Transverse colon (tissue), 4 donors: ENCODE results near the gene GATA3. TPM values are rescaled to one million over a fixed set of nuclear protein-coding genes. Genes with fewer than 3 reads are reported as not detected.

ENCODE experiments used
- DNase-seq: peaks from one replicate; pipeline ENCODE4 v3.0.0-alpha.2; 2019
- H3K27ac ChIP-seq, 4 donors: fragments of 200-600 bp; sonication (generic); 2 replicates each; pipeline ENCODE4 v1.5.1; 2016 to 2018; ENCODE audit warnings: inconsistent platforms in 4 of 4
- H3K27me3 ChIP-seq: fragments of 200-600 bp; sonication (generic); 2 replicates; pipeline ENCODE4 v1.5.1; 2017; ENCODE audit warnings: inconsistent platforms
- H3K36me3 ChIP-seq, 4 donors: fragments of 200-600 bp; sonication (generic); 2 replicates each; pipeline ENCODE4 v1.5.1; 2017 to 2019; ENCODE audit warnings: inconsistent platforms in 4 of 4
- H3K4me1 ChIP-seq, 4 donors: fragments of 200-600 bp; sonication (generic); 2 replicates each; pipeline ENCODE4 v1.5.1; 2017 to 2020; ENCODE audit warnings: inconsistent platforms in 4 of 4
- H3K4me3 ChIP-seq, 4 donors: fragments of 200-600 bp; sonication (generic); 1 replicate in 1 of 4; 2 replicates in 3 of 4; pipeline versions ENCODE4 v1.5.1 to v1.6.1; 2017 to 2019; ENCODE audit warnings: inconsistent platforms in 4 of 4
- H3K9me3 ChIP-seq, 2 donors: fragments of 200-600 bp; sonication (generic); 2 replicates each; pipeline ENCODE4 v1.5.1; 2017 to 2019; ENCODE audit warnings: inconsistent platforms in 2 of 2
- EP300 ChIP-seq: sonication (generic); formaldehyde crosslinking; IDR thresholded peaks from one replicate; pipeline ENCODE4 v1.6.1; 2017; ENCODE audit warnings: antibody characterized with exemption, low read depth
- POLR2A ChIP-seq: fragments of 450-650 bp; IDR thresholded peaks from one replicate; pipeline ENCODE4 v1.6.1; 2016; ENCODE audit warnings: antibody characterized with exemption, mild to moderate bottlenecking, moderate library complexity
- POLR2AphosphoS5 ChIP-seq, 3 donors: sonication (generic); formaldehyde crosslinking; IDR thresholded peaks; one replicate each; pipeline ENCODE4 v1.6.1; 2016; ENCODE audit warnings: antibody characterized with exemption in 3 of 3
- WGBS, 2 donors: methylation state at CpG; one replicate each; pipeline ENCODE4 v1.1.5; 2018; ENCODE audit warnings: low coverage in 1 of 2; 5-methylcytosine and 5-hydroxymethylcytosine counted together
- in situ Hi-C, 4 donors: fragments of 200-750 bp; cut with MboI; loops; one replicate each; pipeline versions ENCODE4 v1.15.0 to v1.15.1; 2017; ENCODE audit warnings: low sequenced_read_pairs in 3 of 4, low pct_ligation_motif_present in 1 of 4, low pct_unique_long_range_greater_than_20kb in 1 of 4
- intact Hi-C: fragments of 100-400 bp; cut with DNase I; formaldehyde crosslinking; loops from one replicate; pipeline ENCODE4 v1.15.1; 2023; ENCODE audit warnings: low total_unique reads
- total RNA-seq, 4 donors: library from RNA; depleted of rRNA; stranded (reverse); fragments of >200 nt; gene quantifications; one replicate each; pipeline ENCODE4 v1.1.0, GENCODE V29; 2016
- TF ChIP-seq, protein P1 (sequence below), 5 experiments: fragments of 200-600 bp in 3 of 5; fragments of 450-650 bp in 2 of 5; sonication (generic) in 3 of 5; IDR thresholded peaks; 1 replicate in 2 of 5; 2 replicates in 3 of 5; pipeline ENCODE4 v1.5.1; 2016 to 2017; ENCODE audit warnings: antibody characterized with exemption in 5 of 5, inconsistent platforms in 3 of 5, mild to moderate bottlenecking in 2 of 5, moderate library complexity in 1 of 5

GATA3 gene
- total RNA-seq, 4 donors from 2014 or later: 0.48 TPM; not detected in 3

DNA sequence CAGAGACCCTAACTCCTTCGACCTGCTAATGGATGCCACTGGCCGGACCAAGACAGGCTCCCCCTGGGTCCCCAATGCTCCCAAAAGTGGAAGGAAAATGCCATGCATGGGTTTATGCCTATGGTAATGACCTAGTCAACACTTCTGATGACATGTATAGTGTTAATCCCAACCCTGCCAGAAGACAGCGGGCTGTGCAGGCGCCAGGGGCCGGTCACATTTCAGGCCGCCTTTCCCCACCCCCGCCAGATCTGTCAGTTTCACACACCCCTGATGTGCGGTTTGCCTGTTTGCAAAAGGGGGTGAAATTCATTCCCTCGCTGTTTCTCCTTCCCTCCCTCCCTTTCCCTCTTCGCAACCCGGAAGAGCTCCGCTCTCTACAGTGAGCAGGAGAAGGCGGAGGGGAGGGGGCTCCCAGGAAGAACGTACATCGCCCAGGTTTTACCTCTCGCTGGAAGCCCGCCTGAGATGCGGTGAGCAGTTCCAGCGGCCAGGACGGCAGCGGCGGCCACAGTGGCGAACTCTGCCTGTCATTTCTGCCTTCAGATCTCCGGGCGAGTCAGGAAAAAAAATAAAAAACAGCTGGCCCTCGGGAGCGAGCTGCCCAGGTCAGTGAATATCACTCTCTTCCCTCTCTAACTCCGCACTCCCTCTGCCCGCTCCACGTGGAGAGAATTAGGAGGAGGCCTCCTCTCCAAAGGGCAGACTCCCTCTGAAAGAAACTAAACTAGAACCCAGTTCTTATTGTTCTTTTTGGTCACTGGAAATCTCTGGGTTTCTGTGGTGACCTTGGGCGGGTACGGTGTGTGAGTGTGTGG is 9.4 kb upstream of the GATA3 start:
- H3K36me3 ChIP-seq: no peaks in the 10 kb centered on the region
- intact Hi-C loops: no loop called here
- peaks cover 100% of the 10 kb centered on the region for H3K27me3 ChIP-seq
- 4 to 9% methylated on average over 6 to 32 of the region's 32 CpGs for WGBS, 2 donors
- H3K9me3 ChIP-seq: no peaks in the 10 kb centered on the region
- H3K4me3 ChIP-seq: peak overlapping the region in 2 of 4 donors; percentile 2 to 32
- no peak for TF ChIP-seq POLR2AphosphoS5 (IDR thresholded peaks at IDR 0.05)
- TF ChIP-seq, protein P1, sequence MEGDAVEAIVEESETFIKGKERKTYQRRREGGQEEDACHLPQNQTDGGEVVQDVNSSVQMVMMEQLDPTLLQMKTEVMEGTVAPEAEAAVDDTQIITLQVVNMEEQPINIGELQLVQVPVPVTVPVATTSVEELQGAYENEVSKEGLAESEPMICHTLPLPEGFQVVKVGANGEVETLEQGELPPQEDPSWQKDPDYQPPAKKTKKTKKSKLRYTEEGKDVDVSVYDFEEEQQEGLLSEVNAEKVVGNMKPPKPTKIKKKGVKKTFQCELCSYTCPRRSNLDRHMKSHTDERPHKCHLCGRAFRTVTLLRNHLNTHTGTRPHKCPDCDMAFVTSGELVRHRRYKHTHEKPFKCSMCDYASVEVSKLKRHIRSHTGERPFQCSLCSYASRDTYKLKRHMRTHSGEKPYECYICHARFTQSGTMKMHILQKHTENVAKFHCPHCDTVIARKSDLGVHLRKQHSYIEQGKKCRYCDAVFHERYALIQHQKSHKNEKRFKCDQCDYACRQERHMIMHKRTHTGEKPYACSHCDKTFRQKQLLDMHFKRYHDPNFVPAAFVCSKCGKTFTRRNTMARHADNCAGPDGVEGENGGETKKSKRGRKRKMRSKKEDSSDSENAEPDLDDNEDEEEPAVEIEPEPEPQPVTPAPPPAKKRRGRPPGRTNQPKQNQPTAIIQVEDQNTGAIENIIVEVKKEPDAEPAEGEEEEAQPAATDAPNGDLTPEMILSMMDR (IDR thresholded peaks at IDR 0.05): no peak
- TF ChIP-seq POLR2A: no peak
- no peak for TF ChIP-seq EP300
- no peak overlapping the region for H3K27ac ChIP-seq
- peaks cover 2 to 41% (median 23%) of the 10 kb centered on the region in 4 donors for H3K4me1 ChIP-seq
- no peak for DNase-seq
- in situ Hi-C loops: loop anchor here in 1 of 4 donors (25.0 kb wide), 1 partner anchor 417 kb away; no protein-coding TSS in a partner anchor

DNA sequence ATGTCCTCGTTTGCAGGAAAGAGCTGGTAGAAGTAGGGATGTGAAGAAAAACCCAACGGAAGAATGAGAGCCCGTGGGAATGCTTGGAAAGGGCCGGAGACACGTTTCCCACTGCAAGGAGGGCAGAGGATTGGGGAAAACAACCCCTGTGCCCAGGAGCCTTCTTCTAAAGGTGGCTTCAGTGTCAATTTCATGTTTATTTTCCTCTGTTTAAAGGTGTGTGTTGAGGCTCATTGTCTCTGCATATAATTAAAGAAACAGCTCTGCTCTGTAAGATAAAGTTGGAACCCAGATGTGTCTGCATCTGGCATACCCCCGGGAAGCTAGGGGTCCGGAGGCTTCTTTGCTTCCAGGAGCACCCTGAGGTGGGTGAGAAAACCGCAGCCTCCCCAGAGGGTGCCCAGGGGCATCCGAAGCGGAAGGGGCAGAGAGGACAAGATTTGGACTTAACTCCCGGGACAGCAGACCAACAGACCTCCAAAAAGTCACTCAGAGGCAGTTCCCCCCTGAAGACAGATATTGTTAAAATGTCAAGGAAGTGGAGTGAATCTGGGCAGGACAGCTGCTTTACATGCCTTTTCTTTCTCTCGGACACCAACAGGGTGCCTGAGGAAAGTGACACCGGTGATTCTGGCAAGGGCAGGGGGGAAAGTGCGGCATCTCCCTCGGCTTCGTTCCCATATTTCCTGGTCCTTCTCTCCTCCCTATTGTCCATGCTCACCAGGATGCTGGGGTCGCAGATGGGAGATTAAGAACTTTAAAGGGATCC is 8.6 kb upstream of the GATA3 start:
- in situ Hi-C loops (loop anchor here in 1 of 4 donors (25.0 kb wide), 1 partner anchor 416 kb away; no protein-coding TSS in a partner anchor), intact Hi-C loops (no loop called here)

DNA sequence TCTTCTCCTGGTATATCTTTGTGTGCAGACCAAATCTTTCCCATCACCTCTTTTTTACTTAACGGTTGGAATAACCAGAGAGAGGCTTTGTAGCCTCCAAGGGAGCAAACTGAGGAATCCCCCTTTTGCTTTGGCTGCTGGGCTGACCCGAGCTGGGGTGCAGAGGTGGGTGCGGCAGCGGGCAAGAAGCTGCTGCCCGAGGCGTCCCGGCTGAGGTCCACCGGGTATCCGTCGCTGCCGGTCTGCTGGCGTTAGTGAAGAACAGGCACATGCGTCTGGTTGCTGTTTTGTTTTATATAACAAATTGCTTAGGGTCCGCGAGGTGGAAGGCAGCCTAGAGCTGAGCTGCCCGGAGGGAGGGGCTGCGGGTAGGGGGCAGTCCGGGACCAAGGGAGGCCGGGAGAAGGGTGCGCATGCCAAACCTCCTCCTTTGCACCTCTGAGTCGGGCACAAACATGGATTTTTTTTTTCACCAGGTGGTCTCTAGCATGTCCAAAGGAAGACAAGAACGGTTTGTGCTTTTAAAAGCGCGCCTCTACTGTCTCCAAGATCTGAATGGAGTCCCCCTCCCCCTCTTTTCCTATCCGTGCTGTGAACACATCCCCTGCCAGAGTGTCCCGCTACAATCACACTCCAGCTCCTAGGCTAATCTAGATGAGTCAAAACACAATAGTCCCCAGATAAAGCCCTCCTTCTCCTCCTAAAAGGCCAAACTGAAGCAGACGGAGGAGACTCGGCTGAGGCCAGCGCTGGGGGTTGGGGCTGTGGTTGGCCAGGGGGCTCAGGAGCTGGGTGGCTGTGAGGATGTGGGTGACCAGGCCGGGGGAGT is 6.8 kb upstream of the GATA3 start:
- Histone ChIP-seq H3K27me3 (peaks cover 100% of the 10 kb centered on the region), H3K27ac (no peak overlapping the region), H3K4me3 (no peak overlapping the region), H3K4me1 (peaks cover 15 to 67% (median 48%) of the 10 kb centered on the region in 4 donors), H3K36me3 (no peaks in the 10 kb centered on the region), H3K9me3 (no peaks in the 10 kb centered on the region)
- in situ Hi-C loops: loop anchor here in 1 of 4 donors (25.0 kb wide), 1 partner anchor 415 kb away; no protein-coding TSS in a partner anchor
- TF ChIP-seq POLR2A (no peak), POLR2AphosphoS5 (IDR thresholded peaks at IDR 0.05) (no peak), EP300 (no peak)
- intact Hi-C loops: no loop called here
- 13 to 27% methylated on average over 3 to 30 of the region's 30 CpGs for whole genome bisulfite sequencing, 2 donors
- DNase-seq: no peak

More for the DNA sequence above, 8.6 kb upstream of the GATA3 start:
- no peak overlapping the region for H3K4me3 ChIP-seq
- H3K4me1 ChIP-seq: peaks cover 9 to 49% (median 31%) of the 10 kb centered on the region in 4 donors
- H3K27me3 ChIP-seq: peaks cover 100% of the 10 kb centered on the region
- 8% methylated on average over 14 to 17 of the region's 17 CpGs for WGBS, 2 donors
- H3K36me3 ChIP-seq: no peaks in the 10 kb centered on the region
- no peak overlapping the region for H3K27ac ChIP-seq
- H3K9me3 ChIP-seq: no peaks in the 10 kb centered on the region
- no peak for DNase-seq
- TF ChIP-seq, protein P1 (IDR thresholded peaks at IDR 0.05): no peak
- TF ChIP-seq POLR2A: no peak
- no peak for TF ChIP-seq EP300
- TF ChIP-seq POLR2AphosphoS5 (IDR thresholded peaks at IDR 0.05): no peak

DNA sequence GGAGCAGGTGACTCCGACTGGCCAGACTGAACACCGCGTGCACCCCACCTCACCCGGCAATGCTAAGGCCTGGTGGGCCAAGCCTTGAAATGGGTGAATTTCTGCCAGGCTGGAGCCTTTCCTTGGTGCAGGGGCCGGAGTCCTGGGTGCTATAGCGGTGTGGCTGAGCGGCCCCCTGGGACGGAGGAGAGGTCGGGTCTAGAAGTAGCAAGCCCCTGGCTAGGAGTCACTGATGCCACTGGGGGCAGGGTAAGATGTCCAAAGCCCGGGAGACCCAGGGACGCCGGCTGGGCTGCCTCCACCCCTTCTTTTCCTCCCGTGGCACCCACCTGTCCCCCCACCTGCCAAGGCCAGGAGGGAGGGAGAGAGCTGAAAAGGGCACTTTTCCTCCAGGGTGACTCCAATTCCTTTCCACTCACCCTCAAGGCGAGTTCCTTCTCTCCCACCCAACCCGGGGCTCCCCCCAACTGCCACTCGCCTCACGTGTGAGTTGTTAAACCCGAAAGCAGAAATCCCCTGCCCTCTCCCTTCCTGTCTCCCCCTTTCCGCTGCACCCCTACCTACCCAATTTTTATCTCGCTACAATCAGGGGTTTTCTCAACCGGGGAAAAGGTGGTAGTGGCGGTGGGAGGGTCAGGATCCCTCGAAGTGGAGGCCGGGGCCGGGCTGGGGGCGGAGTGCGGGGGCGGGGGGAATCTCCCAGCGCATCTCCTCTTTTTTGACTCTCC is 6.0 kb upstream of the GATA3 start:
- intact Hi-C loops (no loop called here), in situ Hi-C loops (loop anchor here in 1 of 4 donors (25.0 kb wide), 1 partner anchor 414 kb away; no protein-coding TSS in a partner anchor)
- TF ChIP-seq POLR2A (no peak), POLR2AphosphoS5 (IDR thresholded peaks at IDR 0.05) (no peak), EP300 (no peak)
- TF ChIP-seq, protein P1 (IDR thresholded peaks at IDR 0.05): no peak
- H3K27ac ChIP-seq: no peak overlapping the region
- H3K4me3 ChIP-seq: no peak overlapping the region
- WGBS, 2 donors: 4 to 10% methylated on average over 7 to 29 of the region's 29 CpGs
- no peaks in the 10 kb centered on the region for H3K36me3 ChIP-seq
- no peak for DNase-seq
- H3K9me3 ChIP-seq: no peaks in the 10 kb centered on the region
- peaks cover 100% of the 10 kb centered on the region for H3K27me3 ChIP-seq
- peaks cover 20 to 70% (median 46%) of the 10 kb centered on the region in 4 donors for H3K4me1 ChIP-seq
